Endothelial cell of umbilical vein (primary cell): ENCODE measurements around the gene PIP5K1A. TPM values are rescaled to one million over a fixed set of nuclear protein-coding genes. Genes with fewer than 3 reads are reported as not detected.

ENCODE experiments used
- BruUV-seq: library from RNA; stranded (reverse); fragments of 400-500 nt; replicated peaks from 2 replicates; lab custom pipeline; 2021; lab: Mats Ljungman, UMichigan
- CTCF ChIA-PET: fragments of 300-600, 350-600 bp; sonication (Branson Sonifier 250); formaldehyde crosslinking; loops from one replicate; lab custom pipeline; 2021; ENCODE audit warnings: antibody characterized with exemption, inconsistent platforms; lab: Charles Lee
- POLR2A ChIA-PET: fragments of 300-600, 350-600 bp; sonication (Branson Sonifier 250); formaldehyde crosslinking; loops from one replicate; lab custom pipeline; 2021; ENCODE audit warnings: antibody characterized with exemption, inconsistent platforms; lab: Charles Lee
- DNase-seq: peaks from one replicate; pipeline ENCODE4 v3.0.0-alpha.2; 2011; ENCODE audit warnings: low read depth, low spot score
- FAIRE-seq: peaks from 2 replicates; lab custom pipeline; 2011; peaks lifted over from hg19 to GRCh38; lab: Jason Lieb, UNC
- H2AFZ ChIP-seq: 2 replicates; pipeline ENCODE4 v1.6.0; 2012; ENCODE audit warnings: low read depth, low read length, control low read depth, inconsistent platforms
- H3K27ac ChIP-seq: 2 replicates; pipeline ENCODE4 v1.5.1; 2011; ENCODE audit warnings: low read depth, mild to moderate bottlenecking, control low read depth, low read length, moderate library complexity; ENCODE audit not compliant: insufficient read depth
- H3K27me3 ChIP-seq, 2 experiments: 2 replicates each; pipeline versions ENCODE4 v1.6.0 to v1.6.1; 2011; ENCODE audit warnings: low read length in 2 of 2, mixed read lengths in 1 of 2; ENCODE audit not compliant: control insufficient read depth in 2 of 2, insufficient read depth in 2 of 2
- H3K36me3 ChIP-seq, 2 experiments: 2 replicates in 1 of 2; 3 replicates in 1 of 2; pipeline ENCODE4 v1.5.1; 2011; ENCODE audit warnings: low read length in 2 of 2, mild to moderate bottlenecking in 1 of 2, moderate library complexity in 1 of 2; ENCODE audit not compliant: control insufficient read depth in 2 of 2, insufficient read depth in 2 of 2; ENCODE audit errors: extremely low read depth in 1 of 2
- H3K4me1 ChIP-seq: 3 replicates; pipeline ENCODE4 v1.5.1; 2011; ENCODE audit warnings: mild to moderate bottlenecking, low read length; ENCODE audit not compliant: control insufficient read depth, insufficient read depth; ENCODE audit errors: extremely low read depth
- H3K4me2 ChIP-seq: 2 replicates; pipeline ENCODE4 v1.6.1; 2011; ENCODE audit warnings: low read length, control low read depth, mixed read lengths; ENCODE audit not compliant: insufficient read depth
- H3K4me3 ChIP-seq, 3 experiments: fragments of 200-600 bp in 1 of 3; sonication (generic), shearing (Covaris generic) in 1 of 3; replicated peaks in 1 of 3; 2 replicates each; pipeline ENCODE4 v1.5.1; 2011 to 2016; ENCODE audit warnings: control low read depth in 3 of 3, low read length in 3 of 3, mild to moderate bottlenecking in 2 of 3, inconsistent platforms in 1 of 3, low read depth in 1 of 3, moderate library complexity in 1 of 3; ENCODE audit not compliant: insufficient read depth in 1 of 3
- H3K79me2 ChIP-seq: 2 replicates; pipeline ENCODE4 v1.6.0; 2012; ENCODE audit warnings: low read length, inconsistent platforms; ENCODE audit not compliant: control insufficient read depth, insufficient read depth
- H3K9ac ChIP-seq: replicated peaks from 2 replicates; pipeline ENCODE3; 2011; ENCODE audit warnings: low read length, control low read depth; ENCODE audit not compliant: insufficient read depth; ENCODE audit errors: extremely low read depth
- H3K9me1 ChIP-seq: replicated peaks from 3 replicates; pipeline ENCODE4 v1.6.0; 2011; ENCODE audit warnings: mild to moderate bottlenecking, low read length; ENCODE audit not compliant: control insufficient read depth, insufficient read depth; ENCODE audit errors: extremely low read depth
- H3K9me3 ChIP-seq: replicated peaks from 2 replicates; pipeline ENCODE4 v1.5.1; 2012; ENCODE audit warnings: low read length, inconsistent platforms; ENCODE audit not compliant: control insufficient read depth, insufficient read depth
- H4K20me1 ChIP-seq: replicated peaks from 2 replicates; pipeline ENCODE3; 2011; ENCODE audit warnings: mild to moderate bottlenecking, low read length; ENCODE audit not compliant: control insufficient read depth, insufficient read depth; ENCODE audit errors: extremely low read depth
- EZH2 ChIP-seq: IDR thresholded peaks from 2 replicates; pipeline ENCODE4 v1.6.1; 2012; ENCODE audit warnings: borderline replicate concordance, low read depth, mild to moderate bottlenecking, moderate library complexity, low read length, inconsistent platforms; ENCODE audit not compliant: severe bottlenecking
- FOS ChIP-seq: IDR thresholded peaks from 2 replicates; pipeline ENCODE4 v1.6.1; 2011; ENCODE audit warnings: mild to moderate bottlenecking, low read length, moderate library complexity, borderline replicate concordance; ENCODE audit not compliant: insufficient read depth
- GATA2 ChIP-seq: IDR thresholded peaks from 2 replicates; pipeline ENCODE4 v1.7.0; 2011; ENCODE audit warnings: low read depth, mild to moderate bottlenecking, moderate library complexity, mixed read lengths, low read length; ENCODE audit not compliant: insufficient read length, insufficient read depth
- JUN ChIP-seq: IDR thresholded peaks from 2 replicates; pipeline ENCODE4 v1.6.1; 2011; ENCODE audit warnings: borderline replicate concordance, low read depth; ENCODE audit not compliant: insufficient read length, insufficient read depth
- MYC ChIP-seq: IDR thresholded peaks from one replicate; pipeline ENCODE4 v1.6.1; 2011; ENCODE audit warnings: mild to moderate bottlenecking, low read depth, low read length
- POLR2A ChIP-seq: IDR thresholded peaks from 2 replicates; pipeline ENCODE4 v1.6.1; 2012; ENCODE audit warnings: low read depth, mild to moderate bottlenecking, control low read depth, low read length
- POLR2AphosphoS5 ChIP-seq: IDR thresholded peaks from 2 replicates; pipeline ENCODE4 v1.6.1; 2012; ENCODE audit warnings: low read depth, mild to moderate bottlenecking, control low read depth, low read length, moderate library complexity; ENCODE audit not compliant: insufficient read depth
- dilution Hi-C: fragments of 300-500 bp; cut with MboI; formaldehyde crosslinking; loops from one replicate; pipeline ENCODE4 v1.15.0; 2019; ENCODE audit warnings: low sequenced_read_pairs; ENCODE audit not compliant: extremely low pct_ligation_motif_present
- intact Hi-C: fragments of 100-400 bp; cut with micrococcal nuclease; formaldehyde crosslinking; loops from one replicate; pipeline ENCODE4 v1.10.0; 2022
- polyA plus RNA-seq, 4 experiments: library from polyadenylated mRNA; depleted of rRNA in 3 of 4; stranded (reverse) in 3 of 4; unstranded in 1 of 4; fragments of >200 nt; gene quantifications; 2 replicates each; pipeline versions ENCODE4 v1.2.1 to v1.2.3, GENCODE V29; 2011 to 2012; ENCODE audit warnings: missing spikeins in 1 of 4
- total RNA-seq: library from RNA; stranded (reverse); gene quantifications from 2 replicates; pipeline ENCODE4 v1.2.3, GENCODE V29; 2021
- TF ChIP-seq, protein P1 (sequence below), 2 donors: IDR thresholded peaks; 1 replicate in 1 of 2; 2 replicates in 1 of 2; pipeline ENCODE4 v1.5.1; 2011; ENCODE audit warnings: low read length in 2 of 2, mild to moderate bottlenecking in 2 of 2, moderate library complexity in 2 of 2, control low read depth in 1 of 2, inconsistent platforms in 1 of 2, low read depth in 1 of 2; ENCODE audit not compliant: insufficient read depth in 1 of 2; ENCODE audit errors: extremely low read depth in 1 of 2
- TF ChIP-seq, protein P2 (sequence below): IDR thresholded peaks from 2 replicates; pipeline ENCODE4 v1.6.1; 2011; ENCODE audit not compliant: insufficient read depth, insufficient read length

Gene PIP5K1A
- total and polyA plus RNA-seq, 2 donors (not counting 3 experiments of a cell fraction or from before 2014, with no cell fraction given), result 72.1 to 79.3 TPM

DNA sequence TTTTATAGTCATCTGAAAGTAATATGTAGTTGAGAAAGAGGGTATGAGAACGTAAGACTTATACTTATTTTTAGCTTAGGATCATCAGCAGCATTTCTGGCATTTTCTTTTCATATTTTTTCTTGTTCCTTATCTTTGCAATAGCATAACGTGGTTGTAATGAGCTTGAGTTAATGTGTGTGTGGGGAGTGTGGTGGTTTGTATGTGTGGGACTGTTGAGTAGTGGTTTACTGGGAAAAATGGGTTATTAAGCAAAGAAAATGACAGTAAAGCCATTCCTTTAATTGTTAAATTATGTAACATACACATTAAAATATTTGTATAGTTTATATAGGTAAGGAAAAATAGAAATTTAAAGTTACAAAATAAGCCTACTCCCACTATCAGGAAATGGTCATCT is 15.2 kb downstream of the PIP5K1A start:
- peaks cover 85% of the 10 kb centered on the region for H3K79me2 ChIP-seq
- ChIA-PET POLR2A (no interaction called here), CTCF (interaction anchor here (0.7 kb wide), 1 partner anchor 33 kb away, joined by 3 read pairs; no protein-coding TSS in a partner anchor)
- no peak overlapping the region for H3K4me3 ChIP-seq
- no TSS peak for BruUV-seq
- dilution Hi-C loops (no loop called here), intact Hi-C loops (no loop called here)
- no peak overlapping the region for H3K27ac ChIP-seq
- H3K4me2 ChIP-seq, result no peak overlapping the region
- no peaks in the 10 kb centered on the region for H3K27me3 ChIP-seq
- H3K9me3 ChIP-seq, result no peaks in the 10 kb centered on the region
- no peak overlapping the region for H3K9ac ChIP-seq
- H3K9me1 ChIP-seq, result no peaks in the 10 kb centered on the region
- H3K36me3 ChIP-seq, result peaks cover 0 to 4% of the 10 kb centered on the region in 2 experiments
- FAIRE-seq (no peak), DNase-seq (no peak)
- TF ChIP-seq JUN (no peak), GATA2 (no peak), FOS (no peak), POLR2A (no peak), EZH2 (no peak), POLR2AphosphoS5 (no peak), MYC (no peak)
- TF ChIP-seq, protein P1, sequence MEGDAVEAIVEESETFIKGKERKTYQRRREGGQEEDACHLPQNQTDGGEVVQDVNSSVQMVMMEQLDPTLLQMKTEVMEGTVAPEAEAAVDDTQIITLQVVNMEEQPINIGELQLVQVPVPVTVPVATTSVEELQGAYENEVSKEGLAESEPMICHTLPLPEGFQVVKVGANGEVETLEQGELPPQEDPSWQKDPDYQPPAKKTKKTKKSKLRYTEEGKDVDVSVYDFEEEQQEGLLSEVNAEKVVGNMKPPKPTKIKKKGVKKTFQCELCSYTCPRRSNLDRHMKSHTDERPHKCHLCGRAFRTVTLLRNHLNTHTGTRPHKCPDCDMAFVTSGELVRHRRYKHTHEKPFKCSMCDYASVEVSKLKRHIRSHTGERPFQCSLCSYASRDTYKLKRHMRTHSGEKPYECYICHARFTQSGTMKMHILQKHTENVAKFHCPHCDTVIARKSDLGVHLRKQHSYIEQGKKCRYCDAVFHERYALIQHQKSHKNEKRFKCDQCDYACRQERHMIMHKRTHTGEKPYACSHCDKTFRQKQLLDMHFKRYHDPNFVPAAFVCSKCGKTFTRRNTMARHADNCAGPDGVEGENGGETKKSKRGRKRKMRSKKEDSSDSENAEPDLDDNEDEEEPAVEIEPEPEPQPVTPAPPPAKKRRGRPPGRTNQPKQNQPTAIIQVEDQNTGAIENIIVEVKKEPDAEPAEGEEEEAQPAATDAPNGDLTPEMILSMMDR (IDR thresholded peaks at IDR 0.05; ENCODE audit: extremely low read depth in 1 of 2, insufficient read depth in 1 of 2, low read depth in 1 of 2, low read length in 2 of 2), result no peak
- TF ChIP-seq, protein P2, sequence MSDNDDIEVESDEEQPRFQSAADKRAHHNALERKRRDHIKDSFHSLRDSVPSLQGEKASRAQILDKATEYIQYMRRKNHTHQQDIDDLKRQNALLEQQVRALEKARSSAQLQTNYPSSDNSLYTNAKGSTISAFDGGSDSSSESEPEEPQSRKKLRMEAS, result no peak
- peaks cover 2% of the 10 kb centered on the region for H3K4me1 ChIP-seq
- H2AFZ ChIP-seq, result no peak overlapping the region
- H4K20me1 ChIP-seq, result peaks cover 4% of the 10 kb centered on the region
